CD4-positive, CD25-positive, alpha-beta regulatory T cell (primary cell): ENCODE measurements around the gene C15orf40. TPM values are rescaled to one million over a fixed set of nuclear protein-coding genes. Genes with fewer than 3 reads are reported as not detected.
"Not testable (repeated sequence)": the region's sequence is repeated elsewhere in the genome, so short reads cannot be mapped to it uniquely, and the experiment has no call there.

ENCODE experiments used
- ATAC-seq, 2 donors: fragments of 150-1000 bp; cut with Tn5 transposase; one replicate each; pipeline ENCODE4 v1.10.0; 2021; ENCODE audit warnings: low read depth in 2 of 2, moderate number of reproducible peaks in 2 of 2, moderate library complexity in 1 of 2
- DNase-seq, 3 donors: peaks; one replicate each; pipeline versions ENCODE4 v3.0.0 to v3.0.0-alpha.2; 2012 to 2022; ENCODE audit warnings: mixed read lengths in 1 of 3
- H3K27ac ChIP-seq: one replicate; pipeline ENCODE4 v1.7.0; 2013; ENCODE audit warnings: mild to moderate bottlenecking, low read length; ENCODE audit not compliant: insufficient read depth, poor library complexity, severe bottlenecking
- H3K27me3 ChIP-seq: one replicate; pipeline ENCODE4 v1.7.0; 2013; ENCODE audit warnings: low read length; ENCODE audit not compliant: control insufficient read depth, insufficient read depth
- H3K36me3 ChIP-seq: one replicate; pipeline ENCODE4 v1.7.0; 2013; ENCODE audit warnings: mild to moderate bottlenecking, low read length, moderate library complexity; ENCODE audit not compliant: control insufficient read depth, insufficient read depth
- H3K4me1 ChIP-seq: 2 replicates; pipeline ENCODE4 v1.7.0; 2013; ENCODE audit warnings: mild to moderate bottlenecking, low read length; ENCODE audit not compliant: insufficient read depth, control insufficient read depth, poor library complexity, severe bottlenecking
- H3K4me3 ChIP-seq: one replicate; pipeline ENCODE4 v1.7.0; 2013; ENCODE audit warnings: low read depth, mild to moderate bottlenecking, low read length, moderate library complexity
- H3K9me3 ChIP-seq, 2 experiments: 1 replicate in 1 of 2; 2 replicates in 1 of 2; pipeline ENCODE4 v1.7.0; 2013; ENCODE audit warnings: low read length in 2 of 2, mild to moderate bottlenecking in 1 of 2, moderate library complexity in 1 of 2; ENCODE audit not compliant: control insufficient read depth in 2 of 2
- H3K27ac Mint-ChIP-seq, 3 donors: one replicate each; pipeline ENCODE4 v1.8.0; 2020 to 2022; ENCODE audit warnings: mild to moderate bottlenecking in 3 of 3, mixed read lengths in 3 of 3, moderate library complexity in 2 of 3
- H3K27me3 Mint-ChIP-seq: one replicate; pipeline ENCODE4 v1.8.0; 2022; ENCODE audit warnings: mild to moderate bottlenecking, mixed read lengths
- H3K36me3 Mint-ChIP-seq: one replicate; pipeline ENCODE4 v1.8.0; 2020; ENCODE audit warnings: mixed read lengths
- H3K4me1 Mint-ChIP-seq, 4 donors: one replicate each; pipeline ENCODE4 v1.8.0; 2020 to 2022; ENCODE audit warnings: mixed read lengths in 4 of 4, mild to moderate bottlenecking in 1 of 4
- H3K4me3 Mint-ChIP-seq, 4 donors: one replicate each; pipeline ENCODE4 v1.8.0; 2020 to 2022; ENCODE audit warnings: mild to moderate bottlenecking in 4 of 4, mixed read lengths in 4 of 4, moderate library complexity in 3 of 4
- H3K9me3 Mint-ChIP-seq, 7 donors: one replicate each; pipeline ENCODE4 v1.8.0; 2020 to 2022; ENCODE audit warnings: mixed read lengths in 7 of 7, mild to moderate bottlenecking in 3 of 7, moderate library complexity in 2 of 7
- polyA plus RNA-seq, 4 donors: library from polyadenylated mRNA; unstranded; fragments of 300-500 nt; fragmentation: Illumina TruSeq; gene quantifications; one replicate each; pipeline ENCODE4 v1.2.3, GENCODE V29; 2021
- total RNA-seq: library from RNA; stranded (reverse); gene quantifications from one replicate; pipeline ENCODE4 v1.2.3, GENCODE V29; 2022

Gene C15orf40
- total and polyA plus RNA-seq, 5 donors from 2014 or later, result 20.0 to 77.0 (median 56.3) TPM

DNA sequence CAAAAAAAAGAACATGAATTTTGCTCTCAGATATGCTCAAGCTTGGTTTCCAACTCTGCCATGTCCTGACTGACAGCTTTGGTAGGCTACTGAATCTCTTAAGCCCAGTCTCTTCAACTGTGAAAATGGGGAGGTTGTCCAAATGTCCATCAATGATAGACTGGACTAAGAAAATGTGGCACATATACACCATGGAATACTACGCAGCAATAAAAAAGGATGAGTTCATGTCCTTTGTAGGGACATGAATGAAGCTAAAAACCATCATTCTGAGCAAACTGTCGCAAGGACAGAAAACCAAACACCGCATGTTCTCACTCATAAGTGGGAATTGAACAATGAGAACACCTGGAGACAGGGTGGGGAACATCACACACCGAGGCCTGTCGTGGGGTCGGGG, 71.8 kb downstream of the C15orf40 start:
- ATAC-seq, H3K27me3 Mint-ChIP-seq, H3K9me3 ChIP-seq, H3K27ac ChIP-seq, H3K27ac Mint-ChIP-seq, H3K9me3 Mint-ChIP-seq, H3K4me3 ChIP-seq, H3K36me3 ChIP-seq, DNase-seq, H3K27me3 ChIP-seq, H3K4me1 Mint-ChIP-seq, H3K4me1 ChIP-seq, H3K36me3 Mint-ChIP-seq, H3K4me3 Mint-ChIP-seq: not testable (repeated sequence)

Other genes starting within 250 kb of the C15orf40 start
- not detected for gene FSD2, start 205.6 kb downstream of the C15orf40 start, total RNA-seq
- under 1 TPM in 2 of 4 donors, not detected in 2; 0.06 to 0.09 TPM for gene FSD2, start 205.6 kb downstream of the C15orf40 start, polyA plus RNA-seq
- gene WHAMM, start 202.0 kb downstream of the C15orf40 start, total RNA-seq, result 66.4 TPM
- gene WHAMM, start 202.0 kb downstream of the C15orf40 start, polyA plus RNA-seq, result 1 to 10 TPM; 2.9 to 5.2 (median 3.5) TPM
- gene HOMER2, start 58.9 kb downstream of the C15orf40 start, total RNA-seq, result 3.4 TPM
- 1 to 10 TPM; 2.6 to 9.4 (median 3.1) TPM for gene HOMER2, start 58.9 kb downstream of the C15orf40 start, polyA plus RNA-seq
- gene RAMAC, start 25.4 kb downstream of the C15orf40 start, total RNA-seq, result 23.9 TPM
- 10 to 100 TPM; 39.3 to 48.1 (median 43.7) TPM for gene RAMAC, start 25.4 kb downstream of the C15orf40 start, polyA plus RNA-seq
- gene BTBD1, start 55.6 kb upstream of the C15orf40 start, total RNA-seq, result 35.5 TPM
- gene BTBD1, start 55.6 kb upstream of the C15orf40 start, polyA plus RNA-seq, result 10 to 100 TPM; 41.7 to 55.5 (median 47.0) TPM
- gene TM6SF1, start 96.0 kb upstream of the C15orf40 start, total RNA-seq, result 0.42 TPM
- gene TM6SF1, start 96.0 kb upstream of the C15orf40 start, polyA plus RNA-seq, result under 1 TPM in 1 of 4 donors, not detected in 3; 0.16 TPM
- gene HDGFL3, start 196.2 kb upstream of the C15orf40 start, total RNA-seq, result 1.2 TPM
- gene HDGFL3, start 196.2 kb upstream of the C15orf40 start, polyA plus RNA-seq, result under 1 TPM in 2 of 4 donors, not detected in 2; 0.07 to 0.26 TPM